IPS-15b (cell line): ENCODE data around the gene BCKDHB.
"Not testable (repeated sequence)": the region's sequence is repeated elsewhere in the genome, so short reads cannot be mapped to it uniquely, and the experiment has no call there.

ENCODE experiments used
- H3K27me3 ChIP-seq: one replicate; pipeline ENCODE4 v1.6.1; 2013; ENCODE audit warnings: low read length; ENCODE audit not compliant: control insufficient read depth, insufficient read depth
- H3K36me3 ChIP-seq: one replicate; pipeline ENCODE4 v1.6.1; 2013; ENCODE audit warnings: low read length; ENCODE audit not compliant: control insufficient read depth, insufficient read depth
- H3K4me1 ChIP-seq: one replicate; pipeline ENCODE4 v1.6.1; 2013; ENCODE audit warnings: mild to moderate bottlenecking, low read length; ENCODE audit not compliant: control insufficient read depth, insufficient read depth
- H3K4me3 ChIP-seq: one replicate; pipeline ENCODE4 v1.5.1; 2013; ENCODE audit warnings: low read depth, low read length
- H3K9ac ChIP-seq: one replicate; pipeline ENCODE4 v1.6.1; 2013; ENCODE audit warnings: low read depth, mild to moderate bottlenecking, low read length
- H3K9me3 ChIP-seq: one replicate; pipeline ENCODE4 v1.6.1; 2013; ENCODE audit warnings: mild to moderate bottlenecking, low read length; ENCODE audit not compliant: control insufficient read depth, insufficient read depth

The BCKDHB gene

DNA sequence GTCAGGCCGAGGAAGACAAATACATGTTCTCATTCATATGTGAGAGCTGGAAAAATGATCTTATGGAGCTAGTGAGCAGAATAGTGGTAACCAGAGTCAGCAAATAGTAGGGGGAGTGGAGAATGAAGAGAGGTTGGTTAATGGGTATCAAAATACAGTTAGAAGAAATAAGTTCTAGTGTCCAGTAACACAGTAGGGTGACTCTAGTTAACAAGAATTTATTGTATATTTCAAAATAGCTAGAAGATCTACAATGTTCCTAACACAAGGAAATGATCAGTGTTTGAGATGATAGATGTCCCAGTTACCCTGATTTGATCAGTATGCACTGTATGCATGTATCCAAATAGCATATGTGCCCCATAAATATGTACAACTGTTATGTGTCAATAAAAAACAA lies 128.4 kb downstream of the BCKDHB start:
- H3K9ac ChIP-seq: no peak overlapping the region
- no peaks in the 10 kb centered on the region for H3K27me3 ChIP-seq
- no peaks in the 10 kb centered on the region for H3K9me3 ChIP-seq

DNA sequence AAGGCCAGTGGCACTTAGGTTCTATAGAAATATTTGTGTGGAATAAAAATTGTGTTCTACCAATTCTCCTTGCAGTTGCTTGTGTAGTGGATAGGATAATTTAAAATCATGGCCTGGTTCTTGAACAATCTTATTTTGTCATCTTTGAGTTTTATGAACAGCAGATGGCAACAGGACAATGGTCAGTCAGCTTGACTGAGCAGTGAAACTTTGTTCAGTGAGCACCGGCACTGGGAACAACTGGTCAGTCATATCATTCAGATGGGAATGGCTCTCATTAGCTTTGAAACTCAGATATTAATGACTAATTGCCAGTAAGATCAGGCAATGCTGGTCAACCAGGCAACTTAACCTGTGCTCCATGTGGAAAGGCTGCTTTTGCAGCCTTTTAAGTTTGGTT lies 129.2 kb downstream of the BCKDHB start:
- Histone ChIP-seq H3K27me3 (no peaks in the 10 kb centered on the region), H3K4me3 (no peak overlapping the region), H3K9ac (no peak overlapping the region), H3K36me3 (no peaks in the 10 kb centered on the region), H3K4me1 (no peaks in the 10 kb centered on the region), H3K9me3 (no peaks in the 10 kb centered on the region)

More for the DNA sequence above, 128.4 kb downstream of the BCKDHB start:
- Histone ChIP-seq H3K4me1 (no peaks in the 10 kb centered on the region), H3K4me3 (no peak overlapping the region), H3K36me3 (no peaks in the 10 kb centered on the region)

DNA sequence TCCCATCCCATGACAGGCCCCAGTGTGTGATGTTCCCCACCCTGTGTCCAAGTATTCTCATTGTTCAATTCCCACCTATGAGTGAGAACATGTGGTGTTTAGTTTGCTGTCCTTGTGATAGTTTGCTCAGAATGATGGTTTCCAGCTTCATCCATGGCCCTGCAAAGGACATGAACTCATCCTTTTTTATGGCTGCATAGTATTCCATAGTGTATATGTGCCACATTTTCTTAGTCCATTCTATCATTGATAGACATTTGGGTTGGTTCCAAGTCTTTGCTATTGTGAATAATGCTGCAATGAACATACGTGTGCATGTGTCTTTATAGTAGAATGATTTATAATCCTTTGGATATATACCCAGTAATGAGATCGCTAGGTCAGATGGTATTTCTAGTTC lies 132.3 kb downstream of the BCKDHB start:
- H3K4me1 ChIP-seq, H3K36me3 ChIP-seq, H3K27me3 ChIP-seq, H3K4me3 ChIP-seq, H3K9me3 ChIP-seq, H3K9ac ChIP-seq: not testable (repeated sequence)

DNA sequence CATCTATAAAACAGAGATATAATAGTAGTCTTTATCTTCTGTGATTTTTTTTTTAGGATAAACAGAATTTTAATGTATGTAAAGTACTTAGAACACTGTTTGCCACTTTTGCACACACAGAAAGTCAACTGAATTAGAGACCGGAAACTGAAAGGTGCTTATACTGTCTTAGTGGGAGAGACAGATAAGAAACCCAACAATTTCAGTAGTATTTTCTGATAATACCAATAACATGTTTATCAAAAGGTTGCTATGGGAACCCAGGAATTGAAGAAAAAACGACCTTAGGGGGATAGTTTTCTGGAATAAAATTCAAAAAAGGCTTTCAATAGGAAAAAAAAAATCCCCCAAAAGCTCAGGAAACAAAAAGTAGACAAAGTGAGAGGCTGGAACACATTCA lies 138.6 kb downstream of the BCKDHB start:
- no peak overlapping the region for H3K4me3 ChIP-seq
- no peaks in the 10 kb centered on the region for H3K4me1 ChIP-seq
- no peaks in the 10 kb centered on the region for H3K9me3 ChIP-seq
- H3K27me3 ChIP-seq: no peaks in the 10 kb centered on the region
- no peak overlapping the region for H3K9ac ChIP-seq
- H3K36me3 ChIP-seq: no peaks in the 10 kb centered on the region

DNA sequence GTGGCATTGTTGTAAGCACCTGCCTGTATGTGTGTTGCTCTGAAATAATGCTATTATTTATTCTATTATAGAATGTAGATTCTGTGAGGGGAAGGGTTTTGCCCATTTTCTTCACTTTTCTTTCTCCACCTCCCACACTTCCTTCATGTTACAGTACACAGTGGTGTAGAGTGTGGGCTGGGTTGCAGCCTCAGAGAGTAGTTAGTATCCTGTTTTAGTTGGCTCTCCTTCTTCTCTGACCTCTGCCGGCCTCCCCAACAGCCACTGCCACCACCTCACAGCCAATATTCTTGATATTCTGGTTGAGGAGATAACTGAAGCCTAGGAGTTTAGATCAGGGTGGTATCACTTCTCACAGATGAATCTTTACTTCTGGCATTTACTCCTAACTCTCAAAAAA lies 143.4 kb downstream of the BCKDHB start:
- Histone ChIP-seq H3K9ac (no peak overlapping the region), H3K27me3 (no peaks in the 10 kb centered on the region), H3K9me3 (no peaks in the 10 kb centered on the region), H3K36me3 (no peaks in the 10 kb centered on the region), H3K4me1 (no peaks in the 10 kb centered on the region), H3K4me3 (no peak overlapping the region)

DNA sequence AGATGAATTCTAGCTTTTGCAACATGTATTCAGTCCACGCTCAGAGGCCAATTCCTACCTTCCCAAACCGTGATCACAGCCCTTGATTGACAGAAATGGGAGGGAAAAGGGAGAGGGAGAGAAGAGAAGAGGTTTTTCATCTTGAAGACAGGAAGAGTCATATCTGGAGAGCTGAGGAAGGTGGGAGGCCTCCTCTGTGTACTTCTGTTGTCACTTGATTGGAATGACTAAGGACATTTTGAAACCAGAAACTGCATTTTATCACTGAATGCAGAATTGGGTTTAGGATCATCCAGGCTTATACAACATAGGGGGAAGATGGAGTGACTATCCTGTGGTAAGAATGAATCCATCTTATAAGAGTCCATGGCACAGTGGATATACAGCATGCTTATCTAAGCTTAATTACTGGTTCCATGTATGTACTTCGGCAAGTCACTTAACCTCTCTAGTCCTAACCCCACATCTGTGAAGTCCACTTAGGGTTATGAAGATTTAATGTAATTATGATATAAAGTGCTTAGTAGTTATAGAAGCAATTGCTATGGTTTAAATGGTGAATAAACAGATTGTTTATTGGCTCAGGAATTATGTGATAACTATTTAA lies 144.0 kb downstream of the BCKDHB start:
- H3K9ac ChIP-seq: no peak overlapping the region
- no peak overlapping the region for H3K4me3 ChIP-seq
- no peaks in the 10 kb centered on the region for H3K9me3 ChIP-seq
- H3K36me3 ChIP-seq: no peaks in the 10 kb centered on the region
- no peaks in the 10 kb centered on the region for H3K4me1 ChIP-seq
- H3K27me3 ChIP-seq: no peaks in the 10 kb centered on the region

DNA sequence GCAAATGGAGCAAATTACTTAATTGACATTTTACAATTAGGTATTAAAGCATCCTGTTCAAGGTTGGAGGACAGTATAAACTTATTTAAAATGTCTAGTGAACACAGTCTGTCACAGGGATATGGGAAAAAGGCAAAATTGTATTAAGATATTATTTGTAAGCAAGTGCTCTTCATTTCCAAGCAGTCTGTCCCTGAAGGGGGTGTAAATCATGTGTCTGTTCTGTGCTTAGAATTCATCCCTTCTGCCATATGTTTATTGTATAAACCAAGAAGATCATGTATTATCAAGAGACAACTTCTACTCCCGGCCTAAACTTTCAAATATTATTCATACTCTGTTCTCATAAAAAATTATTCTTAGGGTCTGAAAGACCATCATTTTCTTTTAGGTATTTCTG lies 144.8 kb downstream of the BCKDHB start:
- Histone ChIP-seq H3K4me1 (no peaks in the 10 kb centered on the region), H3K9me3 (no peaks in the 10 kb centered on the region), H3K4me3 (no peak overlapping the region), H3K27me3 (no peaks in the 10 kb centered on the region), H3K36me3 (no peaks in the 10 kb centered on the region), H3K9ac (no peak overlapping the region)

DNA sequence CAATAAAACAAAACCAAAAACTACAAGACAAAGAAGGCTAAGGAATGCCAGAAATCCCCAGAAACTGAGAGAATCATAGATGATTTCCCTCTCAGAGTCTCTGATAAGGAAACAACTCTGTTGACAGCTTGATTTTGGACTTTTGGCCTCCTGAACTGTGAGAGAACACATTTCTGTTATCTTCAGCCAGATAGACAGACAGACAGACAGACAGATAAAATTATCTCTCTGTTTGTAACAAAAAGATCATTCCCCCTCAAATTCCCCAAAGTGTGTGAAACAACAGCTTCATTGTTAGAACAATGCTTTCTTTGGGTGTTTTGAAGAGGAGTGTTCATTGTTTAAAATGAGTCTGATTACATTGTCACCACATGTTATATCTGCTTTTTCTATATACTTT lies 148.2 kb downstream of the BCKDHB start:
- H3K4me1 ChIP-seq: no peaks in the 10 kb centered on the region
- H3K4me3 ChIP-seq: no peak overlapping the region
- no peak overlapping the region for H3K9ac ChIP-seq
- no peaks in the 10 kb centered on the region for H3K27me3 ChIP-seq
- H3K9me3 ChIP-seq: no peaks in the 10 kb centered on the region
- H3K36me3 ChIP-seq: no peaks in the 10 kb centered on the region

DNA sequence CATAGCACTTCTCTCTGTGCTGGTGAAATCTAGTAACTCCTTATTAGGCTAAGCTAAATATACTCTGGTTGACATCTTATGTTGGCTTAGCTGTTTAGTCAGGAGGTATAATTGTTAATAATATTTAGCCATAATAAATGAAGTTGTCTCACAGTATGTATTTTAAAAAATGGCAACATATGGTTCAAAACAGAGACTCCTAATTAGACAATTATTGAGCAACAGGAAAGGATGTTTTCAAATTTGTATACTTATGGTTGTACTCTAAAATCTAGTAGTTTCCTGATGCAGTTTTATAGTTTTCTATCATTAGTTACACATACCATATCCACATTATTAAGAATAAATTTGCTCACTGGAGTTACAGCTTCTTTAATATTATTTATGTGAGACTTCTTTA lies 150.2 kb downstream of the BCKDHB start:
- no peak overlapping the region for H3K4me3 ChIP-seq
- H3K9ac ChIP-seq: no peak overlapping the region
- no peaks in the 10 kb centered on the region for H3K4me1 ChIP-seq
- no peaks in the 10 kb centered on the region for H3K9me3 ChIP-seq
- H3K27me3 ChIP-seq: no peaks in the 10 kb centered on the region
- no peaks in the 10 kb centered on the region for H3K36me3 ChIP-seq

DNA sequence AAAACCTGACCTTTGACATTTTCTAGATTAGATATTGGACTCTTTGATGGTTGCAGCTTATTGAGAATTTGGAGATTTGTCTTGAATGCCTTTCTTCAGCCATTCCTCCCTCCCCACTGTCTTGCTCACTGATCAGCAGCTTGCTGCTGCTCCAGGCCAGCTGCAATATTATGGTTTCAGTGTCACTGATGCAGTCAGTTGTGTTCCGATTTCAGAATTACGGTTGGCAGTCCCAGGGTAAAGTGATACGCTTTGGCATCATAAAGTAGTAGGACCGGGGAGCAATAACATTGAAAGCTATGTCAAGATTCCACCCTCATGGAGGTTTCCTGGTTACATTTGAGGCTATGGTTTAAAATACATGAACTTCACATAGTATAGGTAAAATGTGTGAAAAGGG lies 152.6 kb downstream of the BCKDHB start:
- Histone ChIP-seq H3K36me3 (no peaks in the 10 kb centered on the region), H3K4me1 (no peaks in the 10 kb centered on the region), H3K27me3 (no peaks in the 10 kb centered on the region), H3K9me3 (no peaks in the 10 kb centered on the region), H3K9ac (no peak overlapping the region), H3K4me3 (no peak overlapping the region)

DNA sequence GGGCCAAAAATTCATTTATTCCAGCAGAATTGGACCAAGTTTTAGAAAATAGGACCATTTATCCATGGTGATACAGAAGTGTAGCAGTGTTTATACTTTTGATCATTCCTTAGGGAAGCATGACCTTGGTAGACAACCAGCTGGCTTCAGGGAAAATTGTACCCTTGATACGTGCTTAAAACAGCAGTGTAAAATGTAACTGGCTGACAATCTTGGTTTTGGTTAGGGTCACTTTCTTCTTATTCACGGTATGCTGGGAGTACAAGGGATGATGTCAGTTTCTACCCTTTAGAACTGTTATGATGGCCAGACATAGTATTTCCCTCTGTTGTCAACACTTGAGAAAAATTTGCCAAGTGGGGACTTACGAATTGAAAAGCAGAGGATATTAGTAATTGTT lies 157.1 kb downstream of the BCKDHB start:
- no peaks in the 10 kb centered on the region for H3K4me1 ChIP-seq
- H3K27me3 ChIP-seq: no peaks in the 10 kb centered on the region
- no peak overlapping the region for H3K4me3 ChIP-seq
- H3K36me3 ChIP-seq: no peaks in the 10 kb centered on the region
- H3K9me3 ChIP-seq: no peaks in the 10 kb centered on the region
- H3K9ac ChIP-seq: no peak overlapping the region

DNA sequence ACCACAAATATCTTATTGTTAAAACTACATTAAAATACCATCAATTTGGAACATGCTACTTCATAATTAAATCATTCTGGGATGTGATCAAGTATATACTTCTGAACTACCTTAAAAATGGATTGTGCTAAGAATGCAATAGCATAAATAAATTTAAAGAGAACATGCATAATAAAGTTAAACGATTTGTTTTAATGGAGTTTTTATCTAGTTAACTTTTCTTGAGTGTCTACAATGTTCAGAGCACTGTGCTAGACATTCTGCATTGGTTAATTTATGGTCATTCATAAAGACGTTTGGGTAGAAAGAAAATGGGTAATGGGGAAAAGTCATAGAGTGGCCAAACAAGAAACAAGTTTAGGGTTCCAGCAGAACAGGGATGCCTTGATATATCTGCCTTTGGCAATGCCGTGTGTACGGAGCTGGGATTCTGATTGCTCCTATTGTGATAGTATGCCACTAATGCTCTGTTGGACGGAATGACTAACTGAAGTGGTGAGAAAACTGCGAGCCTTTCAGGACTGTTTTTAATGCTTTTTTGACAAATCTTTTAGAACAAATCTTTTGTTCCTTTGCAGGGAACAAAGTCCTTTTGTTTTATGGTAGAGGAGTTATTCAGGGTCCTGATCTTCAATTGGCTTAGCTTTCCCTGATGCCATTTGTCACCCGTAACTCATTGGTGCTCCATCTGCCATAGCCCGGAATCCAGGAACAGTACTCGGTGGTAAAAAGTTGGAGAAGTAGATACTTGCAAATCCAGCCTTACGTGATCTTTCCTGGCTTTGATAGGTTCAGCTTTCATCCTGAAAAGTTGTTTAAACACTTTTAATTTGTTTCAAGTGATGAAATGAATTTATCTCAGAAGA lies 162.6 kb downstream of the BCKDHB start:
- Histone ChIP-seq H3K4me3 (no peak overlapping the region), H3K4me1 (no peaks in the 10 kb centered on the region), H3K9me3 (no peaks in the 10 kb centered on the region), H3K27me3 (no peaks in the 10 kb centered on the region), H3K9ac (no peak overlapping the region), H3K36me3 (no peaks in the 10 kb centered on the region)
